Measurements from ENCODE around the gene PTBP1.
"Not testable (repeated sequence)": the region's sequence is repeated elsewhere in the genome, so short reads cannot be mapped to it uniquely, and the experiment has no call there.

Gene PTBP1

DNA sequence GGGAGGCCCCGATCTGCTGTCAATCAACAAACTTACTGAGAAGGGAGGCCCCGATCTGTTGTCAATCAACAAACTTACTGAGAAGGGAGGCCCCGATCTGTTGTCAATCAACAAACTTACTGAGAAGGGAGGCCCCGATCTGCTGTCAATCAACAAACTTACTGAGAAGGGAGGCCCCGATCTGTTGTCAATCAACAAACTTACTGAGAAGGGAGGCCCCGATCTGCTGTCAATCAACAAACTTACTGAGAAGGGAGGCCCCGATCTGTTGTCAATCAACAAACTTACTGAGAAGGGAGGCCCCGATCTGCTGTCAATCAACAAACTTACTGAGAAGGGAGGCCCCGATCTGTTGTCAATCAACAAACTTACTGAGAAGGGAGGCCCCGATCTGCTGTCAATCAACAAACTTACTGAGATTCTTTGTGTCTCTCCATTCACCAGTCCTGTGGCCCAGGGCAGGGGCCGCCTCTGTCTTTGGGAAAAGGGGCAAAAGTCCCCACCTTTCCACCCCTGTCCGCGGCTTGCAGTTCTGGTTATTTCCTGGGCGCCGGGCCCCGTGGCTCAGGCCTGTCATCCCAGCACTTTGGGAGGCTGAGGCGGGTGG is 56.5 kb downstream of the PTBP1 start:
- not testable (repeated sequence) for DNase-seq (ENCODE audit: low spot score)

DNA sequence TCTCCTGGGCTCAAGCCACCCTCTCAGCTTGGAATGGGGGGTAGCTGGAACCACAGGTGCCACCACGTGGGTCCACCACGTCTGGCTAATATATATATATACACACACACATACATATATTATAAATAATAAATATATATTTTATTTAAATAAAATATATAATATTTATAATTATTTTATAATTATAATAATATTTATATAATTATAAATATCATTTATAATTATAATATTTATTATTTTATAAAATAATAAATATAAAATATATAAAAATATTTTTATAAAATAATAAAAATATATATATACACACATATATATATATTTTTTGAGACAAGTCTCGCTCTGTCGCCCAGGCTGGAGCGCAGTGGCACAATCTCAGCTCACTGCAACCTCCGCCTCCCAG is 57.3 kb downstream of the PTBP1 start:
- no peak for DNase-seq (ENCODE audit: low spot score)

DNA sequence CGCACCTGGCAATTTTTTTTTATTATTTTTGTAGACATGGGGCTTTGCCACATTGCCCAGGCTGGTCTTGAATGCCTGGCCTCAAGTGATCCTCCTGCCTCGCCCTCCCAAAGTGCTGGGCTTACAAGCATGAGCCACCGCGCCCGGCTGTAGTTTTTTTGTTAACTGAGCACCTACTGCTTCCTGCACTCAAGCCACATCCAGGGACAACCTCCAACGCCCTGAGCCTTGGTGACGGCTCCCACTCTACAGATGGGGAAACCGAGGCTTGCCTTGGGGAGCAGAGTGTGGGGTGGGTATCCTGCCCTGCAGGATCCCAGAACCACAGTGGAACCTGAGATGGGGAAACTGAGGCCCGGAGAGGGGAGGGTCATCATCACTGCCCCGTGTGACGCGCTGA is 57.9 kb downstream of the PTBP1 start:
- DNase-seq (ENCODE audit: low spot score): no peak

DNA sequence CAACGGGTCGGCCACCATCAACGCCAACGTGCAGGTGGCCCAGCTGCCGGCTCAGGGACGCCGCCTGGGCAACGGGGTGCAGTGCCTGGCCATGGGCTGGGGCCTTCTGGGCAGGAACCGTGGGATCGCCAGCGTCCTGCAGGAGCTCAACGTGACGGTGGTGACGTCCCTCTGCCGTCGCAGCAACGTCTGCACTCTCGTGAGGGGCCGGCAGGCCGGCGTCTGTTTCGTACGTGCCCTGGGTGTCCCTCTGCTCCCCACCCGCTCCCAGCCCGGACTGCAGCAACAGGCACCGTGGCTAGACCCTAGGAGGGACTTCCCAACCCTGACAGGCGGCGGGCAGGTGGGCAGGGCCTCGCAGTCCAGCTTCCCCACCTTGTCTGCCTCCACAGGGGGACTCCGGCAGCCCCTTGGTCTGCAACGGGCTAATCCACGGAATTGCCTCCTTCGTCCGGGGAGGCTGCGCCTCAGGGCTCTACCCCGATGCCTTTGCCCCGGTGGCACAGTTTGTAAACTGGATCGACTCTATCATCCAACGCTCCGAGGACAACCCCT is 58.4 kb downstream of the PTBP1 start:
- no peak for DNase-seq (ENCODE audit: low spot score)

DNA sequence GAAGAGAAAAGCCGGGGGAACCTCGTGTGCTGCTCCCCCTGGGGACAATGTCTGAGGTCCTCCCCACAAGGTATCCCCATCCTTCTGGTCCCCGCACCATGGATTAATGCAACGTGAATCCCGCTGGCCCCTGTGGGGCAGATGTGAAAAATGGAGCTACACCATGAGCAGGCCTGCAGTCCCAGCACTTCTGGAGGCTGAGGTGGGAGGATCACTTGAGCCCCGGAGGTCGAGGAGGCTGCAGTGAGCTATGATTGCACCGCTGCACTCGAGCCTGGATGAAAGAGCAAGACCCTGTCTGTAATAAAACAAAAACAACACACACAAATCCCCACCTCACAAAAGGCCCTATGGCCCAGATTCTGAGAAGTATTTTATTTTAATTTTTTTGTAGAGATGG is 61.0 kb downstream of the PTBP1 start:
- DNase-seq (ENCODE audit: low spot score): no peak

DNA sequence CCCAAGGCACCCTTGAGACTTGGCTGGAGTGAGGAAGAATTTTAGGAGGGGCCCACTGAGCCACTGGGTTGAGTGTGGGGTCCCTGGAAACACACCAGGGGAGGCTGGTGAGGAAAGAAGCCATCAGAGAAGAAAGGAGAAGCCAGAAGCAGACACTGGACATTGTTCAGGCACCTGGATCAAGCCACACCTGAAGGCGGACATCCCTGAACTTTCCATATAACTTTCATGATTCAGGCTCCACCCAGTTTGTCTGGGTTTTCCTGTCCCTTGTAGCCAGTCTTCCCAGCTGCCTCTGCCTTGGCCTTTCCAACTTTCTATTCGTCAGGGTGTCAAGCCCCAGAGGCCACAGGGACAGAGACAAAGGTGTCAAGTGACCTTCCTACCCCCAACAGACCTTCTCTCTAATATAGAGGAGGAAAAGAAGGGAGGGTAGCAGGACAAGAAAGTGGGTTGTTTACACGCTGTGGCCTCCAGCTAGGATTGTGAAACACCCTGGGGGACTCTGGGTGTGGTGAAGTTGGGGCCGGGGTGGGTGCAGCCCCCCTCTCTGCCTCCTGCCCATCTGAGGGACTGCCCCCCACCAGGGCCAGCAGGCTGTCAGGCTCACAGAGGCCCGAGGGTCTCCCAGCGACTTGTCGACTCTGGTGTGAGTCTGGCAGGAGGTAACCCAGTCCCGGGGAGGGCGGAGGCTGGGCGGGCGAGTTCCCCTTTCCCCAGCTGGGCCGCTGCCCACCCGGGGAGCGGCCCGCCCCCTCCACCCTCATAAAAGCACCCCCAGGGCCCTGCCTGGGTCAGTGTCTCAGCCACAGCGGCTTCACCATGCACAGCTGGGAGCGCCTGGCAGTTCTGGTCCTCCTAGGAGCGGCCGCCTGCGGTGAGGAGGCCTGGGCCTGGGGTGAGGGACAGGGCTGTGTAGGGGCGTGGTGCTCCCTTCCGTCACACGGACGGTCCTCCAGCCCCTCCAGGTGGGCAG is 61.9 kb downstream of the PTBP1 start, which contains the start of gene CFD:
TSS of gene CFD (plus strand) at position 797 of the 976 bp plus-strand sequence. CDS start at position 823, 26 bp downstream.
- no peak for DNase-seq (ENCODE audit: low spot score)

DNA sequence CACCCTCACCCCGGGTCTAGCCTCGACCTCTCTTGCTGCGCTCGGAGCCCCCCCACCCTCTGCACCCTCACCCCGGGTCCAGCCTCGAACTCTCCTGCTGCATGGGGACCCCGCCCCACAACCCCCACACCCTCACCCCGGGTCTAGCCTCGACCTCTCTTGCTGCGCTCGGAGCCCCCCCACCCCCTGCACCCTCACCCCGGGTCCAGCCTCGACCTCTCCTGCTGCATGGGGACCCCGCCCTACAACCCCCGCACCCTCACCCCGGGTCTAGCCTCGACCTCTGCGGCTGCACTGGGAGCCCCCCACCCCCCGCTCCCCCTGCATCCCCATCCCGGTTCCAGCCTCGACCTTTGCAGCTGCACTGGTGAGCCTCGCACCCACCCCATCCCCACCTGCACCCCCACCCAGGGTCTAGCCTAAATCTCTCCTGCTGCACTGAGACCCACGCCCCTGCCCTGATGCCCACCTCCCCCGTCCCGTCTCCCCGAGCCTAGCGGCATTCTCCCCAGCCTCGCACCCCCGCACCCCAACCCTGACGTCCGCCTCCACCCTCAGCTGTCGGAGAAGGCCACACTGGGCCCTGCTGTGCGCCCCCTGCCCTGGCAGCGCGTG is 64.0 kb downstream of the PTBP1 start:
- DNase-seq (ENCODE audit: low spot score): no peak

Data from activated CD4-positive, alpha-beta T cell treated with anti-CD3 and anti-CD28 coated beads, Interleukin-2, Interleukin-4, amounts not matched to agents 100 ng/mL and 50 ng/mL, durations not matched to agents 16 hours and 8 hours (primary cell).